Stimulated activated naive CD4-positive, alpha-beta T cell (primary cell): Measurements from ENCODE around the gene MGLL.

Experiments used
- DNase-seq, 6 experiments: peaks; one replicate each; lab custom pipeline; 2025; lab: John Stamatoyannopoulos, UW

The MGLL gene

DNA sequence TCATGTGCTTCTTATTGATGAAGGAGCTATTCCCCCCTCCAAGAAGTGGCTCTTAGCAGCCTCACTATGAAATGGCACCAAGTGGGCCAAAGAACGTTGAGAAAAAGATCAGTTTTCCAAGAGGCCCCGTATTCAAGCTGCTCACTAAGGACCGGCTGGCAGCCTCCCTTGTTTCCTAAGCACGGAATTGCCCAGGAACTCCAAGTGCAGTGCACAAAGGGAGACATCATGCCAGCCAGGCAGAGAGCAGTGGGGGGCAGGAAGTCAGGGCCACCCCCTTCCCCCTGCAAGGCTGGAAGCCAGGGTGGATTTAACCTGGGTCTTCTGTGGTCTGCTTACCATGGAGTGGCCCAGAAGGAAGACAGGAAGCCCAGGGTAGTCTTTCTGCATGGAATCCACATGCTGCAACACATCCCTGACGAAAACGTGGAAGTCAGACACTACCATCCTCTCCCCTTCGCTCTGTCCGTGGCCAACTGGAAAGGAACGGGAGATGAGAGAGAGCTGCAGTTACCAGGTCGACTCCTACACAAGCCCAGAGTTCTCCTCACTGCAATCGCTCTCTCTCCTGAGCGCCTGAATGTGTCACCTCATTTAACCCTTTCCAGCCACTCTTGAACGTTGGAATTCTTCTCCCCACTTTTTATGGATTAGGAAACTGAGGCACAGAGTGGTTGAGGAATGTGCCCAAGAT lies 100.1 kb downstream of the MGLL start:
- no peak for DNase-seq

GRCh38 chr3:127720985-127721935 lies 101.1 kb downstream of the MGLL start:
- no peak for DNase-seq

DNA sequence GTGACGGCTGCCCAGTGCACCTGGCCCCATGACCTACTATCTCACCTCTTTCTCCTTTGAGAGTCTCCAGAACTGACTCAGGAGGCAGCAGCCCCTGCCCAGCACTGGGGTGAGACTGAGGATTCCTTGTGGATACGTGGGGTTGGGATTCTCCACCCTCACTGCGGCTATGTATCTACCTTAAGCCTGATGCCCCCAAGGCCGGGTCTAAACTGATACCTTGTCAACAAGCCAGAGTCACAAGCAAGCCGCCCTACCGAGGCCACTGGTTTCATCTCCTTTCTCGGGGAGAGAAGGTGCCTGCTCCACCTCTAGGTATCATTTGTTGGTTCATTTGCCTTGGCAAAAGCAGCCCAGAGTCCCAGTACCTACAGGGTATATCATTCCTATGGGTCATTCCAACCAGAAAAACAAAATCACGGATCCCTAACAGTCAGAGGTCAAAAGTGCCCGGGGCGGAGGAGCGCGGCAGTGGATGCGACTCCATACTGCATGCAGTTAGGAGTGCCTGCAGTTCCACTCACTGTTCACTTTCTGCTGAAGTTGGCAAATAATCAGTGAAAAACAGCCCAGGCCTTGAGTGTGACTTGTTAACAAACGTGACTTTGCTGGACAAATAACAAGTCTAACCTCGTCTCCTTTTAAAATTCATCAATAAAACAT lies 102.0 kb downstream of the MGLL start:
- no peak for DNase-seq

- no peak for DNase-seq
Measured at GRCh38 chr3:127719369-127719768, 102.9 kb downstream of the MGLL start.

DNA sequence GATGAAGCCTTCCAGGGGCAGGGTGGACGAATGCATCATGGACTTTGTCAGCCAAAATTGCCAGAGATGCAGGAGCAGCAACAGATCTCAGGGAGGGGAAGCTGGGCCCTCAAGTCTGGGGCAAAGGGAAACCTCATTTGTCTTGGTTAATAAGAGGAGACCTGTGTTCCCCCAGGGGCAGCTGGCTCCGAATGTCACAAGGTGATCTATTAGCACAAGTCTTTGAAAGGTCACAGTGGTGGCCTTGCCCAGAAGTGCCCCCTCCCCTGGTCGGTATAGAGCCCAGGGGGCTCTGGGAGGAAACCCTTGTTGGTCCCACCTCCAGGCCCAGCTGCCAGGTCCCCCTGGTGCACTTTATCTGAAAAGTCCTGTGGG lies 103.4 kb downstream of the MGLL start:
- DNase-seq = no peak

DNA sequence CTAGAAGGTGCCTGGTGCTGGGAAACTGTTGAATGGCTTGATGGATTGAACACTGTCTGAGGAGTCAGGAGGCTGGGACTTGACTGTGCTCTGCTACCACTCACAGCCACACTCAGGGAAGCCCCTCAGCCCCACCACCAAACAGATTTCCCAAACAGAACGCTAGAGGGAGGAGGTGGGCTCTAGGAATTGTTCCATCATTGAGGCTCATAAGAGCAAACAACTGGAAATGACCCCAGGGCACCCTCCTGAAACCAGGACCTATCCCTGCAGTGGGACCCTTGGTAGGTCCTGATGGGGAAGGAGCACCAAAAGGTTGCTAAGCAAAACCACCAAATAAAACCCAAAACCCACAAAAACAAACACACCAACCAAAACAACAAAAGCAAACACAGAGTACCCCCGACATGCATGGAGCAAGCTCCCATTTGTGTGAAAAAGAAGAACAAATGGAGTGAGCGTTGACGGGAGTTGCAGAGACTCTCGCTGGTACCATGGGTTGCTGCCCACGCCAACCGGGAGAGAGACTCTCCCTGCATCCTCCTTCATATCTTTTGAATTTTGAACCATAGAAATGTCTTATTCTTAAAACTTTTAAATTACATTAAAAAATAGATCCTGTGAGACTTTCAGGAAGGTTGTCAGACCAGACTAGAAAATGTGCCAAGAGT lies 103.9 kb downstream of the MGLL start:
- no peak for DNase-seq

- no peak for DNase-seq
Measured at GRCh38 chr3:127717357-127718244, 104.7 kb downstream of the MGLL start.

GRCh38 chr3:127716384-127716783 lies 105.9 kb downstream of the MGLL start:
- DNase-seq = no peak

- no peak for DNase-seq
Measured at GRCh38 chr3:127715532-127715931, 106.8 kb downstream of the MGLL start.

- no peak for DNase-seq
Measured at GRCh38 chr3:127714866-127715265, 107.4 kb downstream of the MGLL start.

GRCh38 chr3:127714125-127714571 lies 108.2 kb downstream of the MGLL start:
- DNase-seq = no peak

- no peak for DNase-seq
Measured at GRCh38 chr3:127712881-127713771, 109.2 kb downstream of the MGLL start.

GRCh38 chr3:127712461-127712860 lies 109.9 kb downstream of the MGLL start:
- DNase-seq = no peak

DNA sequence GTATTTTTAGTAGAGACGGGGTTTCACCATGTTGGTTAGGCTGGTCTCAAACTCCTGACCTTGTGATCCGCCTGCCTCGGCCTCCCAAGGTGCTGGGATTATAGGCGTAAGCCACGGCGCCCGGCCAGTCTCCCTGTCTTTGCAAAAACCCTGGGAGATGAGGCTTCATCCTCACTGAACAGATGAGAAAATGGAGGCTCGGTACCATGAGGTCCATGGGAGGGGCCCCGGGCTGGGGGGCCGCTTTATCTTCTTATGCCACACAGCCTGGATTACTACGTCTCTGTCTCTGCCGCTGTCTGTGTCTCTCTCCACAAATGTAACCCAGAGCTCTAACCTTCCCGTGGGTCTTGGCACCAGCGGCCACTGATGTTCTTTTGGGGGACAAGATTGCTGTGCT lies 110.4 kb downstream of the MGLL start:
- DNase-seq = no peak

GRCh38 chr3:127711021-127711695 lies 111.2 kb downstream of the MGLL start:
- DNase-seq = no peak

DNA sequence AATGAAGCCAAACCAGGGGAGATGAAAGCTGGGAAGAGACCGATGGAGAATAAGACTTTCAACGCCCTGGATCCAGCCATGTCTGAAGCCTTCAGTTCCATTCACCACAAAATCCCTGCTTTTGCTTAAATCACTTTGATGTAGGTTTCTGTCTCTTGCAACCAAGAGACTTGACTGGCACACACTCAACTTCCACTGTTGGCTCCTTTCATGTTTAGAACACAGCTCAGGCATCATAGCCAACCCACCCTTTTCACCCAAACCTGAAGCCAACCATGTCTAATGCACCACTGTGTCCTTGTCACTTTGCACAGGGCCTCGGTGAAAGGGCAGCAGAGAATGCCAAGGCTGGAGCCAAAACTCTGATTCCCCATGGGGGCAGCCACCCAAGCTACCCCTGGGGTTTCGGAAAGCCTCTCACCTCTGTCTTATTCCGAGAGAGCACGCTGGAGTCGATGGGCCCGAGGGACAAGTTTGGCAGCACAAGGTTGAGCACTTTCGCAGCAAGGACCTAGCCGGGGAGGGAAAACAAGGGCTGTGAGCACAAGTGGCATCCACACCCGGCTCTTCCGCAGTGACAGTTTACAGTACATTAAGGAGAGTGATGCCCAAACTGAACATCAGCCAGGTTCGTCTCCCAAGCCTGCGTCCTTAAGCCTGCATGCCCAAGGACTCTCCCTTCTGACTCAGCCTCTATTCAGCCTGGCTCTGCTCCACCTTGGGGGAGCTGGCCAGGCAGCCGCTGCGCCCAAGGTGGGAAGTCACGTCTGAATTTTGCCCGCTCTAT lies 112.0 kb downstream of the MGLL start:
- no peak for DNase-seq

DNA sequence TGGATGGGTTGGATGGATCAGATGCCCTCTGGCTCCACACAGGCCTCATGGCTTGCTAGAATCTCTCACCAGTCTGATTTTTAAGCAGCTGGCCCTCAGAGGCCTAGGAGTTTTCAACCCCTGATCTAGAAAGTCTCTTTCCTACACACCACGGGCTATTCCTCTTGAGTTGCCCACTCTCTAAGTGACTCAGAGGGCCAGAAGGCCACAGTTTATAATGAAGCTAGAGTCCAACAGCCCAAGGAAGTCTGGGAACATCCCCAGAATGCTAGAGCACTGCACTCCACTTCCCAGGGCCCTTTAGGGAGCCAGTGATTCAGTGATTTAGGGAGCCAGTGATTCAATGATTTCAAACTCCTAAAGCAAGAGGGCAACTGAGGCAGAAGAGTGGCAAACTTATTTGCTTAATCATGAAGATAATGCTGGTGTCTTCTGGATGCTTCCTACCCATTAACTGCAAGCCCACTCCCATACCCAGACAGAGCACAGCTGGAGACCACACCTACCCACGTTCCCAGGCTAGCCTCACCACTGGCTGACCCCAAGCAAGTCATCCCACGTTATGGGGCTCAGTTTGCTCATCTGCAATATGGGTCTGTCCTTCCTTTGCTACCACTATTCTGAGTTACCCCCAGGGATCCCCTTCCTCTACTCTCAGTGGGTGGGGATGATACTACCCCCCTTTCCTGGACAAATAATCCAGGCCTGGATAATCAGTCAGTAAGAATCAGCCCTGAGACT lies 112.8 kb downstream of the MGLL start:
- DNase-seq = no peak

DNA sequence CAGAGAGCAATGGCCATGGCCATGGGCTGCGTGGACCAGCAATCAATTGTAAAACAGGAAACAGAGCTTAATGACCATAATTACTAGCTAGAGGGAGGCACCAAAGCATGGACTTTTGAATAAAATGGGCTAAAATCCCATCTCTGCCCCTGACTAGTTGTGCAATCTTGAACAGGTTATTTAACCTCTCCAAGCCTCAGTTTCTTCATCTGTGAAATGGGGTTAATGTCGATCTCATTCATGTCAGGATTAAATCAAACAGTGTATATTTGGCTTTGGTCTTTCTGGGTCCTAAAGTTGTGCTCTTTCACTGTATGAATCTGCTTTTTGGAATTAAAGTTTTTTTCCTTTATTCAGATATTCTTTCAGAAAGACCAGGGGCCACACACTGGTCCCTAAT lies 113.5 kb downstream of the MGLL start:
- no peak for DNase-seq
